Cerebellar cortex (tissue), 1 donor: ENCODE results near the gene AP4E1.
A peak's percentile ranks its signal among the peaks of the same experiment; 100 is the strongest.
"Not testable (repeated sequence)": the region's sequence is repeated elsewhere in the genome, so short reads cannot be mapped to it uniquely, and the experiment has no call there.

Experiments used
- DNase-seq: peaks from one replicate; pipeline ENCODE4 v3.0.0-alpha.2; 2015; ENCODE audit warnings: low spot score

Gene AP4E1

GRCh38 chr15:50889589-50889988 lies 18.9 kb upstream of the AP4E1 start:
- DNase-seq: no peak

- DNase-seq: no peak
Observed at GRCh38 chr15:50890751-50891150, 17.7 kb upstream of the AP4E1 start.

- DNase-seq: no peak
Observed at GRCh38 chr15:50891159-50891558, 17.3 kb upstream of the AP4E1 start.

GRCh38 chr15:50893976-50894375 lies 14.5 kb upstream of the AP4E1 start:
- no peak for DNase-seq

- not testable (repeated sequence) for DNase-seq
Observed at GRCh38 chr15:50901390-50901789, 7.1 kb upstream of the AP4E1 start.

- DNase-seq: no peak
Observed at GRCh38 chr15:50904211-50904610, 4.3 kb upstream of the AP4E1 start.

GRCh38 chr15:50905055-50905454 lies 3.4 kb upstream of the AP4E1 start:
- DNase-seq: no peak

- peak; percentile 16 for DNase-seq
Observed at GRCh38 chr15:50906954-50907600, 1.4 kb upstream of the AP4E1 start.

- peak; percentile 71 for DNase-seq
Observed at GRCh38 chr15:50907601-50908208, 778 bp upstream of the AP4E1 start.

- DNase-seq: no peak
Observed at GRCh38 chr15:50909010-50909317, 481 bp downstream of the AP4E1 start.

- DNase-seq: not testable (repeated sequence)
Observed at GRCh38 chr15:50910426-50910795, 1.9 kb downstream of the AP4E1 start.

GRCh38 chr15:50911001-50911400 lies 2.5 kb downstream of the AP4E1 start:
- DNase-seq: no peak

- DNase-seq: no peak
Observed at GRCh38 chr15:50911621-50912020, 3.1 kb downstream of the AP4E1 start.

GRCh38 chr15:50916400-50916799 lies 7.9 kb downstream of the AP4E1 start:
- DNase-seq: no peak

GRCh38 chr15:50919359-50919758 lies 10.9 kb downstream of the AP4E1 start:
- DNase-seq: not testable (repeated sequence)

GRCh38 chr15:50925281-50925680 lies 16.8 kb downstream of the AP4E1 start:
- no peak for DNase-seq

GRCh38 chr15:50929062-50929461 lies 20.6 kb downstream of the AP4E1 start:
- DNase-seq: no peak

GRCh38 chr15:50930792-50931191 lies 22.3 kb downstream of the AP4E1 start:
- DNase-seq: no peak

- no peak for DNase-seq
Observed at GRCh38 chr15:50933341-50933740, 24.9 kb downstream of the AP4E1 start.

GRCh38 chr15:50938525-50938924 lies 30.0 kb downstream of the AP4E1 start:
- no peak for DNase-seq

- DNase-seq: no peak
Observed at GRCh38 chr15:50939911-50940310, 31.4 kb downstream of the AP4E1 start.

GRCh38 chr15:50940506-50940905 lies 32.0 kb downstream of the AP4E1 start:
- DNase-seq: no peak

GRCh38 chr15:50943638-50944037 lies 35.2 kb downstream of the AP4E1 start:
- DNase-seq: no peak

GRCh38 chr15:50944672-50945071 lies 36.2 kb downstream of the AP4E1 start:
- no peak for DNase-seq
